Mucosa of rectum (tissue), 2 donors: Measurements from ENCODE around the gene CCDC178.

ENCODE experiments used
- H3K27ac ChIP-seq, 2 donors: one replicate each; pipeline ENCODE4 v1.7.0; 2013; ENCODE audit warnings: inconsistent platforms in 2 of 2, low read depth in 2 of 2, low read length in 2 of 2
- H3K27me3 ChIP-seq, 2 donors: one replicate each; pipeline ENCODE4 v1.7.0; 2013; ENCODE audit warnings: low read length in 2 of 2; ENCODE audit not compliant: control insufficient read depth in 2 of 2, insufficient read depth in 2 of 2
- H3K36me3 ChIP-seq, 2 donors: one replicate each; pipeline ENCODE4 v1.7.0; 2013; ENCODE audit warnings: low read length in 2 of 2; ENCODE audit not compliant: control insufficient read depth in 2 of 2, insufficient read depth in 2 of 2
- H3K4me1 ChIP-seq, 2 donors: one replicate each; pipeline ENCODE4 v1.7.0; 2013; ENCODE audit warnings: low read length in 2 of 2, mild to moderate bottlenecking in 1 of 2; ENCODE audit not compliant: control insufficient read depth in 2 of 2, insufficient read depth in 2 of 2
- H3K4me3 ChIP-seq, 2 donors: one replicate each; pipeline ENCODE4 v1.7.0; 2013; ENCODE audit warnings: low read length in 2 of 2
- H3K9ac ChIP-seq, 2 donors: one replicate each; pipeline ENCODE4 v1.7.0; 2013; ENCODE audit warnings: low read length in 2 of 2, low read depth in 1 of 2, mild to moderate bottlenecking in 1 of 2
- H3K9me3 ChIP-seq, 2 donors: one replicate each; pipeline ENCODE4 v1.7.0; 2013; ENCODE audit warnings: low read length in 2 of 2; ENCODE audit not compliant: control insufficient read depth in 2 of 2
- donor health status: healthy.
- donor health status: Normal muscosa, but diverticular disease.

CCDC178 gene

GRCh38 chr18:33051407-33051806 is 389.1 kb downstream of the CCDC178 start:
- no peaks in the 10 kb centered on the region for H3K27me3 ChIP-seq
- H3K9me3 ChIP-seq = no peaks in the 10 kb centered on the region
- no peaks in the 10 kb centered on the region for H3K4me1 ChIP-seq
- no peak overlapping the region for H3K9ac ChIP-seq
- no peak overlapping the region for H3K27ac ChIP-seq
- no peak overlapping the region for H3K4me3 ChIP-seq
- H3K36me3 ChIP-seq = no peaks in the 10 kb centered on the region

- Histone ChIP-seq H3K9ac (no peak overlapping the region), H3K27me3 (no peaks in the 10 kb centered on the region), H3K4me3 (no peak overlapping the region), H3K27ac (no peak overlapping the region), H3K4me1 (no peaks in the 10 kb centered on the region), H3K9me3 (no peaks in the 10 kb centered on the region), H3K36me3 (no peaks in the 10 kb centered on the region)
Observed at GRCh38 chr18:33040213-33040612, 400.3 kb downstream of the CCDC178 start.

GRCh38 chr18:33034945-33035344 is 405.6 kb downstream of the CCDC178 start:
- Histone ChIP-seq H3K4me1 (no peaks in the 10 kb centered on the region), H3K9me3 (no peaks in the 10 kb centered on the region), H3K27ac (no peak overlapping the region), H3K36me3 (no peaks in the 10 kb centered on the region), H3K9ac (no peak overlapping the region), H3K4me3 (no peak overlapping the region), H3K27me3 (no peaks in the 10 kb centered on the region)

GRCh38 chr18:33034212-33034611 is 406.3 kb downstream of the CCDC178 start:
- no peaks in the 10 kb centered on the region for H3K36me3 ChIP-seq
- H3K9ac ChIP-seq = no peak overlapping the region
- no peak overlapping the region for H3K4me3 ChIP-seq
- H3K27me3 ChIP-seq = no peaks in the 10 kb centered on the region
- H3K4me1 ChIP-seq = no peaks in the 10 kb centered on the region
- H3K27ac ChIP-seq = no peak overlapping the region
- no peaks in the 10 kb centered on the region for H3K9me3 ChIP-seq

- Histone ChIP-seq H3K9me3 (no peaks in the 10 kb centered on the region), H3K36me3 (no peaks in the 10 kb centered on the region), H3K27me3 (no peaks in the 10 kb centered on the region), H3K27ac (no peak overlapping the region), H3K9ac (no peak overlapping the region), H3K4me1 (no peaks in the 10 kb centered on the region), H3K4me3 (no peak overlapping the region)
Observed at GRCh38 chr18:33022370-33022769, 418.2 kb downstream of the CCDC178 start.

- no peaks in the 10 kb centered on the region for H3K27me3 ChIP-seq
- no peak overlapping the region for H3K27ac ChIP-seq
- H3K36me3 ChIP-seq = no peaks in the 10 kb centered on the region
- H3K4me3 ChIP-seq = no peak overlapping the region
- no peak overlapping the region for H3K9ac ChIP-seq
- H3K4me1 ChIP-seq = no peaks in the 10 kb centered on the region
- H3K9me3 ChIP-seq = no peaks in the 10 kb centered on the region
Observed at GRCh38 chr18:33020877-33021276, 419.6 kb downstream of the CCDC178 start.

- no peak overlapping the region for H3K9ac ChIP-seq
Observed at GRCh38 chr18:33014060-33014796, 426.3 kb downstream of the CCDC178 start.

GRCh38 chr18:33010149-33010548 is 430.4 kb downstream of the CCDC178 start:
- Histone ChIP-seq H3K4me3 (no peak overlapping the region), H3K27me3 (no peaks in the 10 kb centered on the region)

More at GRCh38 chr18:33014060-33014796, 426.3 kb downstream of the CCDC178 start:
- Histone ChIP-seq H3K4me1 (peaks cover 0 to 5% of the 10 kb centered on the region in 2 donors), H3K27ac (peak overlapping the region; percentile 13 to 20), H3K27me3 (no peaks in the 10 kb centered on the region), H3K4me3 (peak overlapping the region; percentile 16 to 46), H3K9me3 (no peaks in the 10 kb centered on the region), H3K36me3 (no peaks in the 10 kb centered on the region)

GRCh38 chr18:32998921-32999320 is 441.6 kb downstream of the CCDC178 start:
- Histone ChIP-seq H3K27me3 (no peaks in the 10 kb centered on the region), H3K9ac (no peak overlapping the region)

More at GRCh38 chr18:33010149-33010548, 430.4 kb downstream of the CCDC178 start:
- Histone ChIP-seq H3K4me1 (peaks cover 0 to 5% of the 10 kb centered on the region in 2 donors), H3K9ac (no peak overlapping the region), H3K36me3 (no peaks in the 10 kb centered on the region), H3K9me3 (no peaks in the 10 kb centered on the region), H3K27ac (no peak overlapping the region)

GRCh38 chr18:32998285-32998684 is 442.2 kb downstream of the CCDC178 start:
- Histone ChIP-seq H3K36me3 (no peaks in the 10 kb centered on the region), H3K27ac (no peak overlapping the region), H3K9ac (no peak overlapping the region), H3K27me3 (no peaks in the 10 kb centered on the region), H3K9me3 (no peaks in the 10 kb centered on the region), H3K4me1 (no peaks in the 10 kb centered on the region), H3K4me3 (no peak overlapping the region)

More at GRCh38 chr18:32998921-32999320, 441.6 kb downstream of the CCDC178 start:
- H3K27ac ChIP-seq = no peak overlapping the region
- H3K36me3 ChIP-seq = no peaks in the 10 kb centered on the region
- H3K4me3 ChIP-seq = no peak overlapping the region
- H3K4me1 ChIP-seq = no peaks in the 10 kb centered on the region
- no peaks in the 10 kb centered on the region for H3K9me3 ChIP-seq
